Hepatocyte (in vitro differentiated cells): ENCODE data around the gene TTC28.

Experiments
- CTCF ChIP-seq: fragments of 200-600 bp; sonication (generic); IDR thresholded peaks from 2 replicates; pipeline ENCODE4 v1.5.1; 2016; ENCODE audit warnings: antibody characterized with exemption, mild to moderate bottlenecking; ENCODE audit not compliant: poor library complexity
- EZH2 ChIP-seq: fragments of 200-600 bp; sonication (generic); IDR thresholded peaks from 2 replicates; pipeline ENCODE4 v1.6.1; 2016; ENCODE audit warnings: antibody characterized with exemption, mild to moderate bottlenecking, borderline replicate concordance

GRCh38 chr22:27933186-27933983, 746.3 kb downstream of the TTC28 start:
- TF ChIP-seq EZH2 (no peak), CTCF (no peak)
